Smooth muscle cell (in vitro differentiated cells): ENCODE data around the gene KIF21A. TPM values are rescaled to one million over a fixed set of nuclear protein-coding genes. Genes with fewer than 3 reads are reported as not detected.

ENCODE experiments used
- DNase-seq: peaks from one replicate; lab custom pipeline; 2025; ENCODE audit not compliant: unreplicated experiment; lab: John Stamatoyannopoulos, UW
- H2AFZ ChIP-seq: fragments of 200-600 bp; sonication (generic); 2 replicates; pipeline ENCODE4 v1.6.0; 2016; ENCODE audit warnings: antibody characterized with exemption, low read depth, mild to moderate bottlenecking
- H3F3A ChIP-seq: fragments of 200-600 bp; sonication (generic); 2 replicates; pipeline ENCODE4 v1.6.0; 2017; ENCODE audit warnings: antibody characterized with exemption, low read depth
- H3K27ac ChIP-seq: fragments of 200-600 bp; sonication (generic); 2 replicates; pipeline ENCODE4 v1.5.1; 2016; ENCODE audit warnings: low read depth, mild to moderate bottlenecking
- H3K27me3 ChIP-seq: fragments of 200-600 bp; sonication (generic); 2 replicates; pipeline ENCODE4 v1.6.1; 2016; ENCODE audit warnings: low read depth, mild to moderate bottlenecking
- H3K36me3 ChIP-seq: fragments of 200-600 bp; sonication (generic); 2 replicates; pipeline ENCODE4 v1.5.1; 2016; ENCODE audit warnings: low read depth
- H3K4me1 ChIP-seq: fragments of 200-600 bp; sonication (generic); 2 replicates; pipeline ENCODE4 v1.5.1; 2016; ENCODE audit warnings: low read depth
- H3K4me2 ChIP-seq: fragments of 200-600 bp; sonication (generic); 2 replicates; pipeline ENCODE4 v1.6.0; 2016; ENCODE audit warnings: mild to moderate bottlenecking
- H3K4me3 ChIP-seq: fragments of 200-600 bp; sonication (generic); 2 replicates; pipeline ENCODE4 v1.5.1; 2016; ENCODE audit warnings: mild to moderate bottlenecking
- H3K79me2 ChIP-seq: fragments of 200-600 bp; sonication (generic); 2 replicates; pipeline ENCODE4 v1.6.0; 2016; ENCODE audit warnings: low read depth, mild to moderate bottlenecking
- H3K9ac ChIP-seq: fragments of 200-600 bp; sonication (generic); 2 replicates; pipeline ENCODE4 v1.6.0; 2016; ENCODE audit warnings: low read depth
- H3K9me3 ChIP-seq: fragments of 200-600 bp; sonication (generic); replicated peaks from 2 replicates; pipeline ENCODE4 v1.5.1; 2016; ENCODE audit warnings: low read depth
- H4K20me1 ChIP-seq: fragments of 200-600 bp; sonication (generic); 2 replicates; pipeline ENCODE4 v1.6.0; 2016; ENCODE audit warnings: low read depth
- WGBS: methylation state at CpG from one replicate; pipeline ENCODE4 v1.1.7; 2016; ENCODE audit warnings: low lambda C conversion rate; 5-methylcytosine and 5-hydroxymethylcytosine counted together
- polyA plus RNA-seq: library from polyadenylated mRNA; unstranded; fragments of >200 nt; fragmentation: Nextera tagmentation; extraction: Ambion mirVana; gene quantifications from 2 replicates; pipeline ENCODE4 v1.2.1, GENCODE V29; 2016
- total RNA-seq: library from RNA; depleted of rRNA; stranded (reverse); fragments of >200 nt; gene quantifications from 2 replicates; pipeline ENCODE4 v1.2.3, GENCODE V29; 2014
- TF ChIP-seq, protein P1 (sequence below): fragments of 200-600 bp; sonication (generic); IDR thresholded peaks from 2 replicates; pipeline ENCODE4 v1.5.1; 2017; ENCODE audit warnings: borderline replicate concordance, mild to moderate bottlenecking, antibody characterized with exemption; ENCODE audit not compliant: insufficient read depth, poor library complexity, severe bottlenecking

KIF21A gene
- total and polyA plus RNA-seq, 2 experiments from 2014 or later = 9.2 to 28.8 TPM

DNA sequence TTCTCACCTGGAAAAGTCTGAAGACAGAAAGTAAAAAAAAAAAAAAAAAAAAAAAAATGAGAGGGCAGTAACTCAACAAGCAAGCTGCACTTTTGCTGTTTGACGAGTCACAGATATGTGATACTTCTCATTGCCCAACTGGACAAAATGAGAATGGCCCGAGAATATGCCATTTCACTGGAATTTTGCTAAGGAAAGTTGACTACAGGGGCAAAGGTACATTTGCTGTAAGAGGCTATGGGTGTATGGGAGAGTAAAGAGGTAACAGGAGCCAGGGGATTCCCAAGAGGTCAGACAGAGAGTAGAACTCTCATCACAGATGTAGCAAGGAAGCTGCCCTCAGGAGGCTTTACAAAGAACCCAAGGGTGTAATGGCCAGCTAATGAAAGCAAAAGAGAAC lies 22.9 kb downstream of the KIF21A start:
- TF ChIP-seq, protein P1, sequence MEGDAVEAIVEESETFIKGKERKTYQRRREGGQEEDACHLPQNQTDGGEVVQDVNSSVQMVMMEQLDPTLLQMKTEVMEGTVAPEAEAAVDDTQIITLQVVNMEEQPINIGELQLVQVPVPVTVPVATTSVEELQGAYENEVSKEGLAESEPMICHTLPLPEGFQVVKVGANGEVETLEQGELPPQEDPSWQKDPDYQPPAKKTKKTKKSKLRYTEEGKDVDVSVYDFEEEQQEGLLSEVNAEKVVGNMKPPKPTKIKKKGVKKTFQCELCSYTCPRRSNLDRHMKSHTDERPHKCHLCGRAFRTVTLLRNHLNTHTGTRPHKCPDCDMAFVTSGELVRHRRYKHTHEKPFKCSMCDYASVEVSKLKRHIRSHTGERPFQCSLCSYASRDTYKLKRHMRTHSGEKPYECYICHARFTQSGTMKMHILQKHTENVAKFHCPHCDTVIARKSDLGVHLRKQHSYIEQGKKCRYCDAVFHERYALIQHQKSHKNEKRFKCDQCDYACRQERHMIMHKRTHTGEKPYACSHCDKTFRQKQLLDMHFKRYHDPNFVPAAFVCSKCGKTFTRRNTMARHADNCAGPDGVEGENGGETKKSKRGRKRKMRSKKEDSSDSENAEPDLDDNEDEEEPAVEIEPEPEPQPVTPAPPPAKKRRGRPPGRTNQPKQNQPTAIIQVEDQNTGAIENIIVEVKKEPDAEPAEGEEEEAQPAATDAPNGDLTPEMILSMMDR = no peak
- H3K79me2 ChIP-seq = peaks cover 14% of the 10 kb centered on the region
- H3K27me3 ChIP-seq = no peaks in the 10 kb centered on the region
- H3K27ac ChIP-seq = no peak overlapping the region
- H3K36me3 ChIP-seq = no peaks in the 10 kb centered on the region
- H3K9me3 ChIP-seq = no peaks in the 10 kb centered on the region
- H3F3A ChIP-seq = no peaks in the 10 kb centered on the region
- H3K9ac ChIP-seq = no peak overlapping the region
- H2AFZ ChIP-seq = no peak overlapping the region
- H3K4me3 ChIP-seq = no peak overlapping the region
- peaks cover 8% of the 10 kb centered on the region for H4K20me1 ChIP-seq
- no peaks in the 10 kb centered on the region for H3K4me1 ChIP-seq
- WGBS = 93% methylated on average over 2 of the region's 2 CpGs
- H3K4me2 ChIP-seq = no peak overlapping the region
- no peak for DNase-seq

DNA sequence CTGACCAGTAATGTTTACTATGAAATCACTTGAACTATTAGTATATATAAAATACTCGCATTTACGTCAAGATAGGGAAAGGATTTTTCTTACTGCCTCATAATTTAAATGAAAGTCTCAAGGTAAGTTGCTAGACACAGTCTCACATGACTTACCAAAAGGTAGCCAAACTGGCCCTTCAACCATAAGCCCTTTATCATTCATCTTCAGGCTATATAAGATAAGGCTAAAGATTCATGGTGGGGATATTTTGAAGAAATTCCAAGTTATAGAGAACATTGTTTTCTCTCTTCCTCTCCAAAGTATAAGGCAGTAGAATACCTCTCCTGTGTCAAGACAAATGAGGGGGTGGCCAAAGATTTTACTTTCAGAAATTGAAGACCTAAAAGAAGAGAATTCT lies 23.4 kb downstream of the KIF21A start:
- H4K20me1 ChIP-seq = peaks cover 12% of the 10 kb centered on the region
- no peaks in the 10 kb centered on the region for H3K27me3 ChIP-seq
- no peaks in the 10 kb centered on the region for H3K36me3 ChIP-seq
- H3K79me2 ChIP-seq = peaks cover 11% of the 10 kb centered on the region
- H2AFZ ChIP-seq = no peak overlapping the region
- no peak for DNase-seq
- no peaks in the 10 kb centered on the region for H3K4me1 ChIP-seq
- no peak overlapping the region for H3K4me2 ChIP-seq
- H3F3A ChIP-seq = no peaks in the 10 kb centered on the region
- no peak overlapping the region for H3K27ac ChIP-seq
- TF ChIP-seq, protein P1 = no peak
- no peak overlapping the region for H3K9ac ChIP-seq
- 94% methylated on average over 2 of the region's 2 CpGs for WGBS
- no peak overlapping the region for H3K4me3 ChIP-seq
- no peaks in the 10 kb centered on the region for H3K9me3 ChIP-seq

DNA sequence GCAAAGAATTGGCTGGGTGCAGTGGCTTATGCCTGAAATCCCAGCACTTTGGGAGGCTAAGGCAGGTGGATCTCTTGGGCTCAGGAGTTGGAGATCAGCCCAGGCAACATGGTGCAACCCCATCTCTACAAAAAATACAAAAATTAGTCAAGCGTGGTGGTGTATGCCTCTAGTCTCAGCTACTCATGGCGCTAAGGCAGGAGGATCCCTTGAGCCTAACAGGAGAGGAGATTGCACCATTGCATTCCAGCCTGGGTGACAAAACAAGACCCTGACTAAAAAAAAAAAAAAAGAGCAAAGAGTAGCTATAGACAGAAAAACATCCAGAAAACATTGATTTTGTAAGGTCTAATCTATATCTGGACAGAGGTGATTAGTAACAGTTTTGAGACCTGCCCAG lies 25.0 kb downstream of the KIF21A start:
- TF ChIP-seq, protein P1 = no peak
- Histone ChIP-seq H2AFZ (no peak overlapping the region), H3K36me3 (no peaks in the 10 kb centered on the region), H3K79me2 (peaks cover 11% of the 10 kb centered on the region), H3K27me3 (no peaks in the 10 kb centered on the region), H3K27ac (no peak overlapping the region), H3K4me3 (no peak overlapping the region), H3K4me1 (no peaks in the 10 kb centered on the region), H3F3A (no peaks in the 10 kb centered on the region), H3K9me3 (no peaks in the 10 kb centered on the region), H4K20me1 (peaks cover 26% of the 10 kb centered on the region), H3K9ac (no peak overlapping the region), H3K4me2 (no peak overlapping the region)
- DNase-seq = no peak
- 97% methylated on average over 2 of the region's 2 CpGs for WGBS
